IgD-negative memory B cell (primary cell): ENCODE measurements around the gene PRKG2. TPM values are rescaled to one million over a fixed set of nuclear protein-coding genes. Genes with fewer than 3 reads are reported as not detected.

ENCODE experiments used
- H3K27ac Mint-ChIP-seq, 3 donors: one replicate each; pipeline ENCODE4 v1.8.0; 2020 to 2022; ENCODE audit warnings: mild to moderate bottlenecking in 3 of 3, mixed read lengths in 3 of 3, moderate library complexity in 1 of 3
- H3K27me3 Mint-ChIP-seq: one replicate; pipeline ENCODE4 v1.8.0; 2021; ENCODE audit warnings: mixed read lengths
- H3K36me3 Mint-ChIP-seq: one replicate; pipeline ENCODE4 v1.8.0; 2020; ENCODE audit warnings: mild to moderate bottlenecking, mixed read lengths
- H3K4me1 Mint-ChIP-seq, 3 donors: one replicate each; pipeline ENCODE4 v1.8.0; 2020 to 2022; ENCODE audit warnings: mixed read lengths in 3 of 3, mild to moderate bottlenecking in 1 of 3
- H3K4me3 Mint-ChIP-seq, 4 donors: one replicate each; pipeline ENCODE4 v1.8.0; 2020 to 2022; ENCODE audit warnings: mild to moderate bottlenecking in 4 of 4, mixed read lengths in 4 of 4, moderate library complexity in 3 of 4
- H3K9me3 Mint-ChIP-seq, 3 donors: one replicate each; pipeline ENCODE4 v1.8.0; 2020 to 2021; ENCODE audit warnings: mixed read lengths in 3 of 3, mild to moderate bottlenecking in 1 of 3
- polyA plus RNA-seq: library from polyadenylated mRNA; unstranded; fragments of 300-500 nt; fragmentation: Illumina TruSeq; gene quantifications from one replicate; pipeline ENCODE4 v1.2.3, GENCODE V29; 2021

The PRKG2 gene
- polyA plus RNA-seq, 1 donor from 2014 or later = 0.99 TPM

- Mint-ChIP-seq H3K27me3 (peaks cover 2% of the 10 kb centered on the region), H3K27ac (no peak overlapping the region), H3K9me3 (no peaks in the 10 kb centered on the region), H3K36me3 (no peaks in the 10 kb centered on the region), H3K4me1 (peaks cover 0 to 4% (median 0%) of the 10 kb centered on the region in 3 donors), H3K4me3 (peak overlapping the region in 1 of 4 donors; percentile 31)
Observed at GRCh38 chr4:81062001-81062400, 153.0 kb downstream of the PRKG2 start.

GRCh38 chr4:81061344-81061730 is 153.7 kb downstream of the PRKG2 start:
- Mint-ChIP-seq H3K27ac (no peak overlapping the region), H3K36me3 (no peaks in the 10 kb centered on the region), H3K27me3 (peaks cover 1% of the 10 kb centered on the region), H3K9me3 (no peaks in the 10 kb centered on the region), H3K4me3 (no peak overlapping the region), H3K4me1 (peaks cover 0 to 4% (median 0%) of the 10 kb centered on the region in 3 donors)

- Mint-ChIP-seq H3K4me1 (peaks cover 0 to 4% (median 0%) of the 10 kb centered on the region in 3 donors), H3K36me3 (no peaks in the 10 kb centered on the region), H3K27me3 (no peaks in the 10 kb centered on the region), H3K9me3 (no peaks in the 10 kb centered on the region), H3K4me3 (no peak overlapping the region), H3K27ac (no peak overlapping the region)
Observed at GRCh38 chr4:81060587-81061343, 154.3 kb downstream of the PRKG2 start.

GRCh38 chr4:81058621-81059020 is 156.4 kb downstream of the PRKG2 start:
- H3K27me3 Mint-ChIP-seq = no peaks in the 10 kb centered on the region
- H3K27ac Mint-ChIP-seq = no peak overlapping the region
- no peak overlapping the region for H3K4me3 Mint-ChIP-seq
- no peaks in the 10 kb centered on the region for H3K36me3 Mint-ChIP-seq
- no peaks in the 10 kb centered on the region for H3K9me3 Mint-ChIP-seq
- H3K4me1 Mint-ChIP-seq = peaks cover 0 to 4% (median 0%) of the 10 kb centered on the region in 3 donors

GRCh38 chr4:81052119-81053068 is 162.6 kb downstream of the PRKG2 start:
- Mint-ChIP-seq H3K27me3 (no peaks in the 10 kb centered on the region), H3K27ac (no peak overlapping the region), H3K36me3 (no peaks in the 10 kb centered on the region), H3K9me3 (no peaks in the 10 kb centered on the region), H3K4me3 (peak overlapping the region in 2 of 4 donors; percentile 21 to 80), H3K4me1 (peaks cover 12 to 15% (median 12%) of the 10 kb centered on the region in 3 donors)

- no peak overlapping the region for H3K4me3 Mint-ChIP-seq
Observed at GRCh38 chr4:81049907-81050306, 165.1 kb downstream of the PRKG2 start.

GRCh38 chr4:81049330-81049729 is 165.7 kb downstream of the PRKG2 start:
- peaks cover 12 to 15% (median 12%) of the 10 kb centered on the region in 3 donors for H3K4me1 Mint-ChIP-seq
- no peaks in the 10 kb centered on the region for H3K9me3 Mint-ChIP-seq
- H3K27ac Mint-ChIP-seq = no peak overlapping the region
- H3K27me3 Mint-ChIP-seq = peaks cover 7% of the 10 kb centered on the region
- no peak overlapping the region for H3K4me3 Mint-ChIP-seq
- H3K36me3 Mint-ChIP-seq = no peaks in the 10 kb centered on the region

More at GRCh38 chr4:81049907-81050306, 165.1 kb downstream of the PRKG2 start:
- Mint-ChIP-seq H3K27me3 (peaks cover 7% of the 10 kb centered on the region), H3K4me1 (peaks cover 12 to 15% (median 12%) of the 10 kb centered on the region in 3 donors), H3K9me3 (no peaks in the 10 kb centered on the region), H3K36me3 (no peaks in the 10 kb centered on the region), H3K27ac (no peak overlapping the region)

GRCh38 chr4:81042578-81043365 is 172.2 kb downstream of the PRKG2 start:
- no peaks in the 10 kb centered on the region for H3K36me3 Mint-ChIP-seq
- no peak overlapping the region for H3K27ac Mint-ChIP-seq
- H3K4me3 Mint-ChIP-seq = no peak overlapping the region
- no peaks in the 10 kb centered on the region for H3K9me3 Mint-ChIP-seq
- peaks cover 8% of the 10 kb centered on the region for H3K27me3 Mint-ChIP-seq
- H3K4me1 Mint-ChIP-seq = peaks cover 0 to 2% (median 0%) of the 10 kb centered on the region in 3 donors

- H3K36me3 Mint-ChIP-seq = no peaks in the 10 kb centered on the region
- no peaks in the 10 kb centered on the region for H3K9me3 Mint-ChIP-seq
- no peak overlapping the region for H3K4me3 Mint-ChIP-seq
- peaks cover 0 to 2% (median 0%) of the 10 kb centered on the region in 3 donors for H3K4me1 Mint-ChIP-seq
- H3K27ac Mint-ChIP-seq = no peak overlapping the region
- peaks cover 4% of the 10 kb centered on the region for H3K27me3 Mint-ChIP-seq
Observed at GRCh38 chr4:81040012-81040659, 174.9 kb downstream of the PRKG2 start.

- H3K36me3 Mint-ChIP-seq = no peaks in the 10 kb centered on the region
- H3K4me3 Mint-ChIP-seq = no peak overlapping the region
- H3K27ac Mint-ChIP-seq = no peak overlapping the region
- no peaks in the 10 kb centered on the region for H3K9me3 Mint-ChIP-seq
- peaks cover 2% of the 10 kb centered on the region for H3K27me3 Mint-ChIP-seq
- H3K4me1 Mint-ChIP-seq = peaks cover 0 to 2% (median 0%) of the 10 kb centered on the region in 3 donors
Observed at GRCh38 chr4:81039351-81039972, 175.6 kb downstream of the PRKG2 start.

- peaks cover 0 to 2% (median 0%) of the 10 kb centered on the region in 3 donors for H3K4me1 Mint-ChIP-seq
- H3K36me3 Mint-ChIP-seq = no peaks in the 10 kb centered on the region
- H3K4me3 Mint-ChIP-seq = no peak overlapping the region
- H3K9me3 Mint-ChIP-seq = no peaks in the 10 kb centered on the region
- H3K27ac Mint-ChIP-seq = no peak overlapping the region
- peaks cover 6% of the 10 kb centered on the region for H3K27me3 Mint-ChIP-seq
Observed at GRCh38 chr4:81038636-81039350, 176.2 kb downstream of the PRKG2 start.
